Measurements from ENCODE around the gene MCOLN1.

DNA sequence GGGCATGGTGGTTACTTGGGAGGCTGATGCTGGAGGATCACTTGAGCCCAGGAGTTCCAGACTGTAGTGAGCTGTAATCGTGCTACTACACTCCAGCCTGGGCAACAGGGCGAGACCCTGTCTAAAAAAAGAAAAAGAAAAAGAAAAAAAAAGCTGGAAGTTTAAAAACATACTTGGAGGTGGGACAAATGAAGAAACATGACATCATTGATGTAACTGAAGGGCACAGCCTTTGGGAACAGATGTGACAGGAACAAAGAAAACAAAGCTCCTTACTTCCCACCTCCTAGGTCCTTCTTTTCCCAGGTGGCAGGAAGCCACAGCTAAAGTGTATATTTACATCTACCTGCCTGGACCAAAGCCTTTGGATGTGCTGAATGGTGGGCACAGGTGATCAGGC lies 35.5 kb upstream of the MCOLN1 start:
- TF ChIP-seq EZH2 (IDR thresholded peaks at IDR 0.05; ENCODE audit: borderline replicate concordance, low read depth, low read length, severe bottlenecking) (no peak), POLR2A (IDR thresholded peaks at IDR 0.05; ENCODE audit: low read depth, low read length) (no peak)
- TF ChIP-seq, protein P1, sequence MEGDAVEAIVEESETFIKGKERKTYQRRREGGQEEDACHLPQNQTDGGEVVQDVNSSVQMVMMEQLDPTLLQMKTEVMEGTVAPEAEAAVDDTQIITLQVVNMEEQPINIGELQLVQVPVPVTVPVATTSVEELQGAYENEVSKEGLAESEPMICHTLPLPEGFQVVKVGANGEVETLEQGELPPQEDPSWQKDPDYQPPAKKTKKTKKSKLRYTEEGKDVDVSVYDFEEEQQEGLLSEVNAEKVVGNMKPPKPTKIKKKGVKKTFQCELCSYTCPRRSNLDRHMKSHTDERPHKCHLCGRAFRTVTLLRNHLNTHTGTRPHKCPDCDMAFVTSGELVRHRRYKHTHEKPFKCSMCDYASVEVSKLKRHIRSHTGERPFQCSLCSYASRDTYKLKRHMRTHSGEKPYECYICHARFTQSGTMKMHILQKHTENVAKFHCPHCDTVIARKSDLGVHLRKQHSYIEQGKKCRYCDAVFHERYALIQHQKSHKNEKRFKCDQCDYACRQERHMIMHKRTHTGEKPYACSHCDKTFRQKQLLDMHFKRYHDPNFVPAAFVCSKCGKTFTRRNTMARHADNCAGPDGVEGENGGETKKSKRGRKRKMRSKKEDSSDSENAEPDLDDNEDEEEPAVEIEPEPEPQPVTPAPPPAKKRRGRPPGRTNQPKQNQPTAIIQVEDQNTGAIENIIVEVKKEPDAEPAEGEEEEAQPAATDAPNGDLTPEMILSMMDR (IDR thresholded peaks at IDR 0.05; ENCODE audit: extremely low read depth in 1 of 2, insufficient read depth in 1 of 2, low read depth in 1 of 2, low read length in 2 of 2): no peak
